NCI-H2171 treated with DMSO at 0.1 percent for 48 hours (cell line): ENCODE measurements around the gene AP4S1.

Experiments
- DNase-seq: peaks from one replicate; lab custom pipeline; 2025; lab: John Stamatoyannopoulos, UW

Gene AP4S1

GRCh38 chr14:31137214-31137889, 111.9 kb downstream of the AP4S1 start:
- DNase-seq = no peak

DNA sequence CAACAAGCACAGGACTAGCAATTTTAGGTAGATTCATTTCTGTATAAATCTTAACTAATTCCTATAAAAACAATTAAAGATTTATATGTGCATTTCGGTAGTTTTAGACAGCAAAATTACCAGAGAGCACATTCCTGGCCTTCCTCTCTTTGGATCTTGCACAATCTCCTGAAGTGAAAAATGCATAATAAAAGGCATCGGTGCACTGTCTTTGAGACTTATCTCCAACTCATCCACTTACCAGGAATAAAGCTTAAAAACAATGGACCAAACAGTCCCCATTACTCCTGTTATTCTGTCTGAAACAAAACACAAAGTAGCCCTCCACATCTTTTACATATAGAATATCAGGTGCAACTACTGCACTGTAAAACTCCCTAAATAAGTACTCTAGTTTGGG, 112.9 kb downstream of the AP4S1 start:
- DNase-seq = no peak

GRCh38 chr14:31139301-31139847, 113.9 kb downstream of the AP4S1 start:
- DNase-seq = no peak

DNA sequence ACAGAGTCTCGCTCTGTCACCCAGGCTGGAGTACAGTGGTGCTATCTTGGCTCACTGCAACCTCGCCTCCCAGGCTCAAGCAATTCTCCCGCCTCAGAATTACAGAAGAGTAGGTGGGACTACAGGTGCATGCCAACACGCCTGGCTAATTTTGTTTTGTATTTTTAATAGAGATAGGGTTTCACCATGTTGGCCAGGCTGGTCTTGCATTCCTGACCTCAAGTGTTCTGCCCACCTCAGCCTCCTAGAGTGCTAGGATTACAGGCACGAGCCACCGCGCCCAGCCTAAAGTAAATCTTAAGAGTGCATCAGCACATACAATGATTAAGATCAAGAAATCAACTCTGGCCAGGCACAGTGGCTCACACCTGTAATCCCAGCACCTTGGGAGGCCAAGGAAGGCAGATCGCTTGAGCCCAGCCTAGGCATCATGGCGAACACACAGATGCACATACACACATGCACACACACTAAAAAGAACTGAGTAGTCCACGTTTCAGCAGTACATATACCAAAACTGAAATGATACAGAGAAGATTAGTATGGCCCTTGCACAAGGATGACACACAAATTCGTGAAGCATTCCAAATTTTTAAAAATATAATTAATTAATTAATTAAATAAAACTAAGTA, 117.1 kb downstream of the AP4S1 start:
- DNase-seq = no peak
